Measurements from ENCODE around the gene TAF9B. TPM values are rescaled to one million over a fixed set of nuclear protein-coding genes. Genes with fewer than 3 reads are reported as not detected.
"Not testable (repeated sequence)": the region's sequence is repeated elsewhere in the genome, so short reads cannot be mapped to it uniquely, and the experiment has no call there.

TAF9B gene
- total RNA-seq: 10 to 100 TPM in 1 of 4 donors, 1 to 10 TPM in 3; 3.1 to 14.9 (median 6.3) TPM

GRCh38 chrX:78139160-78140123 is at the start of gene TAF9B:
TSS of gene TAF9B (minus strand) at chrX:78139650. CDS start at chrX:78139611, 39 bp downstream.
- no peak for TF ChIP-seq POLR2A (IDR thresholded peaks at IDR 0.05)
- TF ChIP-seq, protein P1, sequence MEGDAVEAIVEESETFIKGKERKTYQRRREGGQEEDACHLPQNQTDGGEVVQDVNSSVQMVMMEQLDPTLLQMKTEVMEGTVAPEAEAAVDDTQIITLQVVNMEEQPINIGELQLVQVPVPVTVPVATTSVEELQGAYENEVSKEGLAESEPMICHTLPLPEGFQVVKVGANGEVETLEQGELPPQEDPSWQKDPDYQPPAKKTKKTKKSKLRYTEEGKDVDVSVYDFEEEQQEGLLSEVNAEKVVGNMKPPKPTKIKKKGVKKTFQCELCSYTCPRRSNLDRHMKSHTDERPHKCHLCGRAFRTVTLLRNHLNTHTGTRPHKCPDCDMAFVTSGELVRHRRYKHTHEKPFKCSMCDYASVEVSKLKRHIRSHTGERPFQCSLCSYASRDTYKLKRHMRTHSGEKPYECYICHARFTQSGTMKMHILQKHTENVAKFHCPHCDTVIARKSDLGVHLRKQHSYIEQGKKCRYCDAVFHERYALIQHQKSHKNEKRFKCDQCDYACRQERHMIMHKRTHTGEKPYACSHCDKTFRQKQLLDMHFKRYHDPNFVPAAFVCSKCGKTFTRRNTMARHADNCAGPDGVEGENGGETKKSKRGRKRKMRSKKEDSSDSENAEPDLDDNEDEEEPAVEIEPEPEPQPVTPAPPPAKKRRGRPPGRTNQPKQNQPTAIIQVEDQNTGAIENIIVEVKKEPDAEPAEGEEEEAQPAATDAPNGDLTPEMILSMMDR (IDR thresholded peaks at IDR 0.05): no peak
- H3K4me3 ChIP-seq: peak within 1 kb of the TSS; percentile 63 to 80 (median 74)
- H3K27ac ChIP-seq: peak within 1 kb of the TSS; percentile 72 to 82 (median 74)
- H3K9me3 ChIP-seq: no peaks in the 10 kb centered on the region
- H3K36me3 ChIP-seq: no peaks in the 10 kb centered on the region
- H3K27me3 ChIP-seq: no peaks in the 10 kb centered on the region
- no peaks in the 10 kb centered on the region for H3K4me1 ChIP-seq
- DNase-seq: peak; percentile 69 to 91 (median 82)

GRCh38 chrX:78182881-78183280 is 43.4 kb upstream of the TAF9B start:
- no peak for TF ChIP-seq POLR2A (IDR thresholded peaks at IDR 0.05)
- TF ChIP-seq, protein P1 (IDR thresholded peaks at IDR 0.05): no peak

DNA sequence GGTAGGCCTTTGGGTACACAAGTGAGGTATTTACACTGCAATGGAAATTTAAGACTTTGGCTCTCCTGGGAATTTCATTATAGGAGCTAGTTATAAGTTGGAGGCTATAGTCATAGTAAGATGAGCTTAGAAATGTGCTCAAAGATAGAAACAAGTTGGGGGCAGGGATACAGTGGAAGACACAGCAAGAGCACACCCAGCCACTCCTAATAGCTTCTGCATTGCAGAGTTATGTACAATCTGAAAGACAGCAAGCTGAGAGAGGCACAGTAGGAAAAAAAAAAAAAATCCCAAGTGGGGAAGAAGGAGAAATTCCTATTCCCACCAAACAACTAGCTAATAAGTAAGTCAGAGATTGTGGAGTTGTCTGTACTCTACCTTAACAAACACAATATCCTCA is 41.9 kb upstream of the TAF9B start:
- no peaks in the 10 kb centered on the region for H3K9me3 ChIP-seq
- TF ChIP-seq, protein P1 (IDR thresholded peaks at IDR 0.05): no peak
- no peak for TF ChIP-seq POLR2A (IDR thresholded peaks at IDR 0.05)
- H3K27ac ChIP-seq: no peak overlapping the region

More at GRCh38 chrX:78182881-78183280, 43.4 kb upstream of the TAF9B start:
- H3K4me3 ChIP-seq: no peak overlapping the region
- H3K4me1 ChIP-seq: no peaks in the 10 kb centered on the region
- no peaks in the 10 kb centered on the region for H3K9me3 ChIP-seq
- H3K36me3 ChIP-seq: no peaks in the 10 kb centered on the region
- no peaks in the 10 kb centered on the region for H3K27me3 ChIP-seq
- no peak overlapping the region for H3K27ac ChIP-seq
- DNase-seq: no peak

DNA sequence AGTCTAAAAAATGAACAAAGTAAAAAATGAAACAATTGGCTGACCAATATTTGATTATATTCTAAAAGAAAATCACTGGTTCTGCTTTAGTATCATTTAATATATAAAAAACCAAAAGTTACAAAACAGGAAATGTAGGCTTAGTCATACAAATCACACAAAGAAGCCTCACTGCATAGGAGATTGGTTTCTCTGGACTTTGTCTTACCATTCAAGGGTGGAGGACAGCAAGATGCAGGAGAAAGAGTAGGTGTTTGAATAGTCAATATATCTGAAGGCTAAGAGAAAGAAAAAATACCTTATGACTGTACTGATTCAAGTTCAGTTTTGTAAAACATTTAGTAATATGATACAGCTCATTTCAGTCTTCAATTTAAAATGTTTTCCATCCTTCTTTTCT is 28.6 kb upstream of the TAF9B start:
- Histone ChIP-seq H3K4me3 (no peak overlapping the region), H3K27me3 (no peaks in the 10 kb centered on the region), H3K27ac (no peak overlapping the region), H3K36me3 (no peaks in the 10 kb centered on the region), H3K4me1 (no peaks in the 10 kb centered on the region), H3K9me3 (no peaks in the 10 kb centered on the region)
- TF ChIP-seq, protein P1 (IDR thresholded peaks at IDR 0.05): no peak
- TF ChIP-seq POLR2A (IDR thresholded peaks at IDR 0.05): no peak
- DNase-seq: no peak

More for the DNA sequence above, 41.9 kb upstream of the TAF9B start:
- H3K27me3 ChIP-seq: no peaks in the 10 kb centered on the region
- no peaks in the 10 kb centered on the region for H3K36me3 ChIP-seq
- H3K4me3 ChIP-seq: no peak overlapping the region
- DNase-seq: no peak
- no peaks in the 10 kb centered on the region for H3K4me1 ChIP-seq

DNA sequence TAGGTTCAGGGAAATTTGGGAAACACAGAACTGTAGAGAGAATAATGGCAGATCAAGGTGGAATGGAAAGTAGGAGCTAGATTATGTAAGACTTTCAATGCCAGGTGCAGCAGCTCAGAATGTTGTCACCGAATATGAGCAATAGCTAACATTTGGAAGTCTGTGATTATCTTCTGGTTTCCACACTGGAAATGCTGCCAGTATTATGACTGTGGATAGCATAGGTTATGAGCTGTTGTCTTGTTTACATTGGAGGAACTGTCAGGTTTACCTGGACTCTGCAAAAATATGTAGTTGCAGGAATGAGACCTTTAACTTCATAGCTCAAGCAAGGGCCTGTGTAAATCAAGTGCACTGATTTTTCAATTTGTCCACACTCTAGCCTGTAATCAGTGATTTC is 26.0 kb upstream of the TAF9B start:
- no peak for DNase-seq
- H3K27ac ChIP-seq: no peak overlapping the region
- no peaks in the 10 kb centered on the region for H3K27me3 ChIP-seq
- no peak overlapping the region for H3K4me3 ChIP-seq
- TF ChIP-seq, protein P1 (IDR thresholded peaks at IDR 0.05): no peak
- no peak for TF ChIP-seq POLR2A (IDR thresholded peaks at IDR 0.05)
- H3K36me3 ChIP-seq: no peaks in the 10 kb centered on the region
- no peaks in the 10 kb centered on the region for H3K4me1 ChIP-seq
- H3K9me3 ChIP-seq: no peaks in the 10 kb centered on the region

DNA sequence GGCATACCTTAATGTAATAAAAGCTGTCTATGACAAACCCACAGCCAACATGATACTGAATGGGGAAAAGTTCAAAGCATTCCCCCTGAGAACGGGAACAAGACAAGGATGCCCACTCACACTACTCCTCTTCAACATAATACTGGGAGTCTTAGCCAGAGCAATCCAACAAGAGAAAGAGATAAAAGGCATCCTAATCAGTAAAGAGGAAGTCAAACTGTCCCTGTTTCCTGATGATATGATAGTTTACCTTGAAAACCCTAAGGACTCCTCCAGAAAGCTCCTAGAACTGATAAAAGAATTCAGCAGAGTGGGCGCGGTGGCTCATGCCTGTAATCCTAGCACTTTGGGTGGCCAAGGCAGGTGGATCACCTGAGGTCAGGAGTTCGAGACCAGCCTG is 23.7 kb upstream of the TAF9B start:
- H3K9me3 ChIP-seq, H3K4me3 ChIP-seq, H3K36me3 ChIP-seq, H3K27ac ChIP-seq, DNase-seq, H3K27me3 ChIP-seq, H3K4me1 ChIP-seq: not testable (repeated sequence)

- H3K36me3 ChIP-seq, H3K4me1 ChIP-seq, DNase-seq, H3K4me3 ChIP-seq, H3K27ac ChIP-seq, H3K9me3 ChIP-seq, H3K27me3 ChIP-seq: not testable (repeated sequence)
Measured at GRCh38 chrX:78160711-78161110, 21.3 kb upstream of the TAF9B start.

DNA sequence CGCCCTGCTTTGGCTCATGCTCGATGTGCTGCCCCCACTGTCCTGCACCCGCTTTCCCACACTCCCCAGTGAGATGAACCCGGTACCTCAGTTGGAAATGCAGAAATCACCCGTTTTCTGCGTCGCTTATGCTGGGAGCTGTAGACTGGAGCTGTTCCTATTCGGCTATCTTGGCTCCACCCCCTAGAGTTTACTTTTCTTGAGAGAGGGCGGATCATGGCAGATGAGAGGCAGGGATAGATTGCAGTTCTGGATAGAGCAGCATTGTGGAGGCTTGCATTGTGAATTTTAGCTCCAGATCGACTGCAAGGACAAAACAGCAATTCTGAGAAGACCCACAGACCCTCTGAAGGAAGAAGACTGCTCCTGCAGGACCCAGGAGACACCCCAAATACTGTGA is 18.4 kb upstream of the TAF9B start:
- H3K36me3 ChIP-seq, H3K4me3 ChIP-seq, DNase-seq, H3K9me3 ChIP-seq, H3K4me1 ChIP-seq, H3K27ac ChIP-seq, H3K27me3 ChIP-seq: not testable (repeated sequence)

GRCh38 chrX:78157373-78157772 is 17.9 kb upstream of the TAF9B start:
- not testable (repeated sequence) for H3K36me3 ChIP-seq, H3K27ac ChIP-seq, H3K27me3 ChIP-seq, DNase-seq, H3K9me3 ChIP-seq, H3K4me1 ChIP-seq, H3K4me3 ChIP-seq

Data from Peyer's patch (tissue), 4 donors.